Activated B cell treated with CpG ODN at 0.5 μM for 24 hours (primary cell): ENCODE data around the gene IFRD2. TPM values are rescaled to one million over a fixed set of nuclear protein-coding genes. Genes with fewer than 3 reads are reported as not detected.
"Not testable (repeated sequence)": the region's sequence is repeated elsewhere in the genome, so short reads cannot be mapped to it uniquely, and the experiment has no call there.

Source experiments
- ATAC-seq: fragments of 200-7000 bp; cut with Tn5 transposase; one replicate; pipeline ENCODE4 v1.10.0; 2021; ENCODE audit warnings: low read depth, mild to moderate bottlenecking, moderate library complexity
- CTCF ChIA-PET: fragments of 350-600 bp; sonication (Branson Sonifier 250); formaldehyde crosslinking; loops from one replicate; lab custom pipeline; 2021; ENCODE audit warnings: antibody characterized with exemption; lab: Charles Lee
- POLR2A ChIA-PET: fragments of 350-600 bp; sonication (Branson Sonifier 250); formaldehyde crosslinking; loops from one replicate; lab custom pipeline; 2021; ENCODE audit warnings: antibody characterized with exemption; lab: Charles Lee
- DNase-seq: peaks from one replicate; pipeline ENCODE4 v3.0.0; 2022
- H3K27ac Mint-ChIP-seq: one replicate; pipeline ENCODE4 v1.8.0; 2020; ENCODE audit warnings: mixed read lengths
- H3K27me3 Mint-ChIP-seq: one replicate; pipeline ENCODE4 v1.8.0; 2021; ENCODE audit warnings: mixed read lengths
- H3K36me3 Mint-ChIP-seq: one replicate; pipeline ENCODE4 v1.8.0; 2021; ENCODE audit warnings: low read depth, mixed read lengths
- H3K4me1 Mint-ChIP-seq: one replicate; pipeline ENCODE4 v1.8.0; 2021; ENCODE audit warnings: mixed read lengths
- H3K4me3 Mint-ChIP-seq: one replicate; pipeline ENCODE4 v1.8.0; 2020; ENCODE audit warnings: mild to moderate bottlenecking, mixed read lengths
- H3K9me3 Mint-ChIP-seq: one replicate; pipeline ENCODE4 v1.8.0; 2020; ENCODE audit warnings: mixed read lengths
- CTCF ChIP-seq: fragments of 200-600 bp; IDR thresholded peaks from one replicate; pipeline ENCODE4 v1.8.0; 2022; ENCODE audit warnings: antibody characterized with exemption, mild to moderate bottlenecking
- intact Hi-C: fragments of 100-400 bp; cut with micrococcal nuclease; formaldehyde crosslinking; loops from one replicate; pipeline ENCODE4 v1.15.1; 2024
- total RNA-seq: library from RNA; stranded (reverse); gene quantifications from 2 replicates; pipeline ENCODE4 v1.2.3, GENCODE V29; 2022

The IFRD2 gene
- total RNA-seq, 1 donor from 2014 or later = 105 TPM

GRCh38 chr3:50274371-50275104 lies 17.7 kb downstream of the IFRD2 start:
- Mint-ChIP-seq H3K27me3 (peaks cover 30% of the 10 kb centered on the region), H3K9me3 (no peaks in the 10 kb centered on the region), H3K27ac (peak overlapping the region; percentile 66), H3K4me1 (peaks cover 25% of the 10 kb centered on the region), H3K4me3 (peak overlapping the region; percentile 58), H3K36me3 (no peaks in the 10 kb centered on the region)
- DNase-seq (peak; percentile 46), ATAC-seq (peak; percentile 20)
- ChIA-PET POLR2A (interaction anchor here (0.7 to 1.0 kb wide), 3 partner anchors 31 to 85 kb away, joined by 4 to 6 read pairs (median 5); no protein-coding TSS in a partner anchor), CTCF (no interaction called here)
- intact Hi-C loops = loop anchor here (1.0 kb wide), 1 partner anchor 50 kb away; no protein-coding TSS in a partner anchor
- no peak for TF ChIP-seq CTCF

- Mint-ChIP-seq H3K36me3 (no peaks in the 10 kb centered on the region), H3K27me3 (peaks cover 31% of the 10 kb centered on the region), H3K9me3 (no peaks in the 10 kb centered on the region), H3K27ac (no peak overlapping the region), H3K4me1 (peaks cover 25% of the 10 kb centered on the region), H3K4me3 (no peak overlapping the region)
- ChIA-PET POLR2A (no interaction called here), CTCF (no interaction called here)
- TF ChIP-seq CTCF = no peak
- DNase-seq (no peak), ATAC-seq (no peak)
- intact Hi-C loops = loop anchor here (1.0 kb wide), 7 partner anchors 13 to 152 kb away; partner anchors contain the start of gene SEMA3F
Measured at GRCh38 chr3:50273689-50274065, 18.6 kb downstream of the IFRD2 start.

- Mint-ChIP-seq H3K27me3 (peaks cover 35% of the 10 kb centered on the region), H3K4me3 (peak overlapping the region; percentile 69), H3K4me1 (peaks cover 25% of the 10 kb centered on the region), H3K9me3 (no peaks in the 10 kb centered on the region), H3K36me3 (no peaks in the 10 kb centered on the region), H3K27ac (no peak overlapping the region)
- ChIA-PET CTCF (interaction anchor here (2.9 kb wide), 1 partner anchor 79 kb away, joined by 16 read pairs; no protein-coding TSS in a partner anchor), POLR2A (interaction anchor here (0.6 to 1.0 kb wide), 2 partner anchors 20 to 26 kb away, joined by 3 to 4 read pairs; no protein-coding TSS in a partner anchor)
- DNase-seq (peak; percentile 91), ATAC-seq (peak; percentile 98)
- intact Hi-C loops = loop anchor here (1.0 kb wide), 6 partner anchors 13 to 152 kb away; partner anchors contain the start of gene SEMA3F
- no peak for TF ChIP-seq CTCF
Measured at GRCh38 chr3:50272911-50273688, 19.1 kb downstream of the IFRD2 start.

GRCh38 chr3:50272538-50272910 lies 19.7 kb downstream of the IFRD2 start:
- ATAC-seq, H3K27ac Mint-ChIP-seq, H3K36me3 Mint-ChIP-seq, H3K4me3 Mint-ChIP-seq, intact Hi-C loops, DNase-seq, H3K9me3 Mint-ChIP-seq: not testable (repeated sequence)
- peaks cover 25% of the 10 kb centered on the region for H3K4me1 Mint-ChIP-seq
- ChIA-PET POLR2A (interaction anchor here (0.6 to 1.5 kb wide), 4 partner anchors 19 to 155 kb away, joined by 3 to 4 read pairs (median 4); no protein-coding TSS in a partner anchor), CTCF (interaction anchor here (0.9 to 2.9 kb wide), 3 partner anchors 46 to 88 kb away, joined by 3 to 16 read pairs (median 6); no protein-coding TSS in a partner anchor)
- peaks cover 33% of the 10 kb centered on the region for H3K27me3 Mint-ChIP-seq

- ATAC-seq = no peak
- intact Hi-C loops = no loop called here
- ChIA-PET POLR2A (interaction anchor here (1.5 kb wide), 1 partner anchor 77 kb away, joined by 4 read pairs; no protein-coding TSS in a partner anchor), CTCF (interaction anchor here (0.9 to 2.9 kb wide), 3 partner anchors 45 to 87 kb away, joined by 3 to 16 read pairs (median 6); no protein-coding TSS in a partner anchor)
- peaks cover 35% of the 10 kb centered on the region for H3K27me3 Mint-ChIP-seq
- H3K4me1 Mint-ChIP-seq = peaks cover 25% of the 10 kb centered on the region
- no peak for TF ChIP-seq CTCF
- H3K27ac Mint-ChIP-seq = no peak overlapping the region
- H3K4me3 Mint-ChIP-seq = no peak overlapping the region
- DNase-seq = no peak
- H3K9me3 Mint-ChIP-seq = no peaks in the 10 kb centered on the region
- H3K36me3 Mint-ChIP-seq = no peaks in the 10 kb centered on the region
Measured at GRCh38 chr3:50271314-50271936, 20.8 kb downstream of the IFRD2 start.
